Measurements from ENCODE around the gene PCGF1. TPM values are rescaled to one million over a fixed set of nuclear protein-coding genes. Genes with fewer than 3 reads are reported as not detected.

Gene PCGF1
- total and polyA plus RNA-seq, 2 of the 13 experiments (the other 11 are each of a cell fraction or from before 2014, with no cell fraction given) = 20.4 to 22.6 TPM

- no peak for TF ChIP-seq GMEB2 (CRISPR knock-in tag; IDR thresholded peaks at IDR 0.05; ENCODE audit: low read depth)
- no peak for TF ChIP-seq ZBTB21 (CRISPR knock-in tag; IDR thresholded peaks at IDR 0.05)
- peak; percentile 92; the same call in 1 of the 2 replicates for TF ChIP-seq ZNF510 (CRISPR knock-in tag; IDR thresholded peaks at IDR 0.05; ENCODE audit: low read depth)
- TF ChIP-seq SRSF1 (optimal IDR thresholded peaks at IDR 0.05; ENCODE audit: low read depth, low read length) = peak; percentile 28
- TF ChIP-seq ZNF567 (CRISPR knock-in tag; IDR thresholded peaks at IDR 0.05; ENCODE audit: borderline replicate concordance) = peak; percentile 81; the same call in 1 of the 2 replicates
- TF ChIP-seq NFAT5 (CRISPR knock-in tag; IDR thresholded peaks at IDR 0.05) = peak; percentile 93; the same call in 1 of the 2 replicates
- no peak for TF ChIP-seq ZNF720 (CRISPR knock-in tag; IDR thresholded peaks at IDR 0.05)
- 0 out of 2 replicates have a peak, but pooled peaks have one; percentile 17 for TF ChIP-seq ZBTB1 (CRISPR knock-in tag; IDR thresholded peaks at IDR 0.05; ENCODE audit: borderline replicate concordance)
- TF ChIP-seq SIN3A (IDR thresholded peaks at IDR 0.05; ENCODE audit: borderline replicate concordance, low read depth, low read length) = 0 out of 2 replicates have a peak, but pooled peaks have one; percentile 15
- peak; percentile 58; the same call in 1 of the 2 replicates for TF ChIP-seq AFF4 (CRISPR knock-in tag; IDR thresholded peaks at IDR 0.05)
- TF ChIP-seq ZNF235 (CRISPR knock-in tag; IDR thresholded peaks at IDR 0.05; ENCODE audit: borderline replicate concordance) = no peak
- TF ChIP-seq SCMH1 (CRISPR knock-in tag; IDR thresholded peaks at IDR 0.05; ENCODE audit: borderline replicate concordance) = no peak
- TF ChIP-seq ZBTB14 (CRISPR knock-in tag; IDR thresholded peaks at IDR 0.05) = no peak
- no peak for TF ChIP-seq SNRNP70 (IDR thresholded peaks at IDR 0.05; ENCODE audit: low read depth, low read length)
- no peak for TF ChIP-seq SMARCE1 (IDR thresholded peaks at IDR 0.05; ENCODE audit: borderline replicate concordance)
- peak; percentile 30; the same call in 1 of the 2 replicates for TF ChIP-seq ZFY (CRISPR knock-in tag; IDR thresholded peaks at IDR 0.05)
- TF ChIP-seq SP2 (CRISPR knock-in tag; IDR thresholded peaks at IDR 0.05) = peak; percentile 94
Measured at GRCh38 chr2:74507145-74507925, at the start of gene PCGF1 (continued).
